Superior temporal gyrus (tissue), 1 donor: Measurements from ENCODE around the gene LARP6.
"Not testable (repeated sequence)": the region's sequence is repeated elsewhere in the genome, so short reads cannot be mapped to it uniquely, and the experiment has no call there.

Experiments used
- DNase-seq: peaks from one replicate; pipeline ENCODE4 v3.0.0-alpha.2; 2016; ENCODE audit errors: extremely low spot score

The LARP6 gene

DNA sequence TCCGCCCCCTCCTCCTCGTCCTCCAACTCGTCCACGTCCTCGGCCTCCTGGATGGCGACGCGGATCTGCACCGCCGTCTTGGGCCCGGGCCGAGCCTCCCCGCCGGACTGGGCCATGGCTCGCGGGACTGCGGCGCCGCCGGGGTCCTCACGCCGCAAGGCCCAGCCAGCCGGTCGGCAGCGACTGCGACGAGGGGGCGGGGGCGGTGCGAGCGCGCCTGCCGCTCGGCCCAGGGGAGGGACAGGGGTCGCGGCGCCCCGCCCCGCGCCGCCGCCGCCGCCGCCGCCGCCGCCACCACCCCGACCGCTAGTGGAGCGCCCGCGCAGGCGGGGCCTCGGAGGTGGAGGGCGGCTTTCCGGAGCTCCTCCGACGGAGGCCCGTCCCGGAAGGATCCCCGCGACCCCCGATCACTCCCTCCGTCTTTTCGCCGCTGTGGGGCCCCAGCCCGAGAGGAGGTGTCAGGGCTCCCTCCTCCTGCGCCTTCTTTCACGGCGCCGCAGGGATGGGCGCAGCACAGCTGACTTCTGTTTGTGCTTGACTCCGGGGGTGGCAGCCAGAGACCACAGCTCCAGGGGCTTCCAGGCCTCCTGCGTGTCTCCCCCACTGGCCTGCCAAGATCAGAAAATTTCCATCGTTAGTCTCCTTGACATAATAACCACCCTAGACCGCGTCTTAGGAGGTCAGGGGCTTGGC is at the start of gene LARP6:
Gene LARP6 (minus strand): TSS at position 185 of the 693 bp plus-strand sequence. CDS start 69 bp downstream, at position 116.
- DNase-seq, result peak; percentile 53

DNA sequence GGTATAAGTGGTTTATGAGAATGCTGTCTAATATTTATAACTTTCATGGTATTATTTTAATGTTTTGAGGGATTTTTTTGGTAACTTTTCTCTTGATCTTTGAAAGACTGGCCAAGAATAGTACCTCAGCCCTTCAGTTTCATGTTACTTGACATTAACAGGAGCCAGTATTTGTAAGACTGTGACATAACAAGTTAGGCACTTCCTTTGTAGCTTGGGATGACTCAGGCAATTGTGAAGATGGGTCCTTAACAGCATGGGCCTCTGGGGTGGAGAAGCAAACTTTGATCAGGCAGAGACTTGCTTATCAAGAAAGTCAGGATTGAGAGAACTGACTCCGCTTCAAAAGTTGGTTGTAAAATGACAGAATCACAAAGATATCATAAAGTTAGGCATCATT is 48.1 kb upstream of the LARP6 start:
- no peak for DNase-seq

DNA sequence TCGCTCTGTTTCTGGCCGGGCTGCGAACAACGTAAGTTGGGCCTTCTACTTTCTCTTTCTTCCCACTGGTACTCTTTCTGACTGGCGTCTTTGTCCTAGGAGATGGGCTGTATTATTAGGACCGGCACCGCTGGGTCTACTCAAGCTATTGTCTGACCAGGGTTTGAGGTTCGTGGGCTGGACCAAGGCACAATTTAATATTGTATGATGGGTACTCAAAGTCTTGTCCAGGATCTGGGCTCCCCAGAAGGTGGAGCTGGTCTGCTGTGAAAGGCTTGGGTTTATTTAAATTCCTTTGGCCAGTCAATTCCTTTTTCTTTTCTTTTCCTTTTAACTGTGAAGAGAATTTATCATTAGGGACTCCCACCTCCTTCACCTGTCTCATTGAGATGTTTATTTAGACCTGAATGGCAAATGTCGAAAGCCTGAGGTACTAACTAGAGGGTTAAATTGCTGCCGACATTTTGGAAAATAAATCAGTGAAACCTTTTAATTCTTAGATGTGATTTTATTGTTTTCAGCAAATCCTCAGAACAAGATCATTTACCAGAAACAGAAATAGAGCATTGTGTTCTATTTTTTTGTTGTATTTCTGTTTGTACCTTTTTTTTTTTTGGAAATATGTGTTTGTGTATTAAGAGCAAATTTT is 39.1 kb upstream of the LARP6 start:
- no peak for DNase-seq

DNA sequence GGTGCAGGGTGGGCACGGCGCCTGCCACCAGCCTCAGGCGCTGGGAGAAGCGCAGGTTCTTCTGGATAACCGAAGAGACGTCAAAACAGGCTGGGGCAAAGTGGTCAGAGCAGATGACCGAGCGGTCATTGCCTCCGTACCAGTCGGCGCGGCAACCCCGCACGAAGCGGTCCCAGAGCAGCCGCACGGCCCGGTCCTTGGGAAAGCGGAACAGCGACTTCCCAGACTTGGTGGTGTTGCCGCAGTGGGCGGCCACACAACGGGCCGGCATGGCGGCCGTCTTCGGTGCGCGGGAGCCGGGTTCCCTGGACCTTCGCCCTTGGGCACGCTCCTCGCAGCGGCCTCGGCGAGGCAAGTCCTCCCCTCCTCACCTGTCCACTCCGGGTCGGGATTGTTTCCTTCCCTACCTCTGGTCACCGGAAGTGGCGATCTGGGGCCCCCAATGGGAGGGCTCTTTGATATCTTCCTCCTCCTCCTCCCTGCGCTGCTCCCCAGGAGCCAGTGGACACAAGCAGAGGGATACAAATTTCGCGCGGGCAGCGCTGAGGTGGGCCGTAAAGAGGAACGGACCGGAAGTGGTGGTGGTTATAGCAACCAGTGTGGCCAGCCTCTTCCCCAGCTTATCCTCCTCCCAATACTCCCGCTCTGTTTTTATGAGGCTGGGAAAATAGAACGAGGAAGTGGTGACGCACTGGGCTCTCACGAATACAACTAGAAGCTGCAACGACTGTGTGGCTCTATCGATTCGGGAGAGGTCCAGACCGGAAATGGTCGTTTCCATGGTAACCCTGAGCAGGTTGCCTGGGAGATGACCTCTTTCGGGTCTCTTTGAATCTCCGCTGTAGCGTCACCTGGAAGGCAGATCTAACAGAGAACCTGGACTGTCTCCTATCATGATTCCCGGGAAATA is 38.3 kb upstream of the LARP6 start, which contains the start of the genes LRRC49 and THAP10:
Gene LRRC49 (plus strand): TSS at position 825 of the 910 bp plus-strand sequence. CDS start 69 bp downstream, at position 894.
Gene THAP10 (minus strand): TSS at position 432 of the 910 bp plus-strand sequence. CDS start 161 bp downstream, at position 271.
- DNase-seq, result peak; percentile 97

DNA sequence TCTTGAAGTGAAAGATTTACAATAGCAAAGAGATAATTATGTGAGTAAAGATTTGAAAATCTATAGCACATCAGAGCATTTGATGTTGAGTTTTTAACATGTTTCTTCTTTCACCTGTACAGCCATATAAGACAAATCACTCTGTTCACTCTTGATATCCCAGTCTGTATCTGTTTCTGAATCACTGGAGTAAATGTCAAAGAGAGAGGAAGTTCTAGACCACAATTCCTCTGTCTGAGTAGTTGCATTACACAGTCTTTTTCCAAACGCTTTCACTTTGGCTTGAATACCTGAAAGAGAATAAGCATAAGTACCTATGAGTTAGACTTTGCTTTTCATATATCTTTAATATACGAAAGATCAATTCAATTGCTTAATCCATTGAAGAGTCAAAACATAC is 28.4 kb upstream of the LARP6 start:
- no peak for DNase-seq

DNA sequence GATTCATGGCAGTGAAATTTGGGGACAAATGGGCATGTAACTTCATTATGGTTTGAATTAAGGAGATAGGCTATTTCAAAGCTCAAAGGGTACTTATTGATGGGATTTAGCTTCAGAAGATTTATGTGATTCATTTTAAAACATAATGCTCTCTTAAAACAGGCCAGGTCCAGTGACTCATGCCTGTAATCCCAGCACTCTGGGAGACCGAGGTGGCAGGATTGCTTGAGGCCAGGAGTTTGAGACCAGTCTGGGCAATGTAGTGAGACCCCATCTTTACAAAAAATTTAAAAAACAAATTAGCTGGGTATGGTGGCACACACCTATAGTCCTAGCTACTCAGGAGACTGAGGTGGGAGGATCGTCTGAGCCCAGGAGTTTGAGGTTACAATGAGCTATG is 26.8 kb upstream of the LARP6 start:
- DNase-seq, result no peak

DNA sequence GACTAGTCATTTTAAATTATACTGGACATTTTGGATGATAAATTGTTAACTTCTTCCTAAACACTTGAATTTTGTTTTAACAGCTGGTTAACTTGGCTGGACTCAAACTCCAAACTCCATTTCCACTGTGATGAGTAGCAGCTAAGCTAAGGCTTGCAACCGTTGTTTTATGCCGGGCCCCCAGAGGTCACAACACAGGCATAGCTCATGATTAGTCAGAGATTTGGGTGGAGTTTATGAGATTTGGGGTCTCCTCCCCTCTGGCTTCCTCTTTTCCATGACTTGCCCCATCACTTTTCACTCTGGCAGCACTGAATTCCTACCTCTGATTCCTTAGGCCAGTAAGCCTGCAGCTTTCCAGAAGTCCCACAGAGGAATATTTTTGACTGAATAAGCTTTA is 25.4 kb upstream of the LARP6 start:
- DNase-seq, result no peak

DNA sequence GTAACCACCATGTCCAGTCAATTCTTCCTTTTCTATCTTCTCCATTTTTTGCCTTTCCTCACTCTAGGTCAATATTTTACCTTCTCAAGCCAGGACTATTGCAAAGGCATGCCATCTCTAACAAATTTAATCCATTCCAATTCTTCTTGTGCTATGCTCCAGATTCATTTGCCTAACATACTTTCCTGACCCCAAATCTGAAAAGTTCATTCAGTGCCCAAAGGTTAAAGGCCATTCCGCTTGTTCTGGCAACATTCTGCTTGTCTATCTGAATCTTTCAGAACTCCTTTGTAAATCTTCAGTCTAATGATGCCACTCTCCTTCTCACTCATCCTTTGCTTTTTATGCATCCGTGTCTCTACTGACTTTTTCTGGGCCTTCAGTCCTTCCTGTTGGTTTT is 22.7 kb upstream of the LARP6 start:
- DNase-seq, result no peak

DNA sequence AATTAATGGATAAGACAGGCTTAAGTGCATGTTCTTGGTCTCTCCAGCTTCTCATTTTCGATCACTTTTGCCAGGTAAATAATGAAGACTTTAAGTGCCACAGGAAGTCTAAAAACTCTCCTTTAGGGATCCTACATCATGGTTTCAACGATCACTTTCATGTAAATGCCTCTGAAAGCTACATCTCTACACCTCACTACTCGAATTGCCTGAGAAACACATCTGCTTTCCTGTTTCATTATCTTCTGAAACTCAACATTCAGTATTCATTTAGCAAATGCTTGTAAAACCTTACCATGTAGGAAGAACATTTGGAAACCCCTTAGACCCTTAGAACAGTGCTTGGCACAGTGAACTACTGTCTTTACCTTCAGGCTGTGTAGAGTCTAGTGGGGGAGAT is 22.1 kb upstream of the LARP6 start:
- no peak for DNase-seq

DNA sequence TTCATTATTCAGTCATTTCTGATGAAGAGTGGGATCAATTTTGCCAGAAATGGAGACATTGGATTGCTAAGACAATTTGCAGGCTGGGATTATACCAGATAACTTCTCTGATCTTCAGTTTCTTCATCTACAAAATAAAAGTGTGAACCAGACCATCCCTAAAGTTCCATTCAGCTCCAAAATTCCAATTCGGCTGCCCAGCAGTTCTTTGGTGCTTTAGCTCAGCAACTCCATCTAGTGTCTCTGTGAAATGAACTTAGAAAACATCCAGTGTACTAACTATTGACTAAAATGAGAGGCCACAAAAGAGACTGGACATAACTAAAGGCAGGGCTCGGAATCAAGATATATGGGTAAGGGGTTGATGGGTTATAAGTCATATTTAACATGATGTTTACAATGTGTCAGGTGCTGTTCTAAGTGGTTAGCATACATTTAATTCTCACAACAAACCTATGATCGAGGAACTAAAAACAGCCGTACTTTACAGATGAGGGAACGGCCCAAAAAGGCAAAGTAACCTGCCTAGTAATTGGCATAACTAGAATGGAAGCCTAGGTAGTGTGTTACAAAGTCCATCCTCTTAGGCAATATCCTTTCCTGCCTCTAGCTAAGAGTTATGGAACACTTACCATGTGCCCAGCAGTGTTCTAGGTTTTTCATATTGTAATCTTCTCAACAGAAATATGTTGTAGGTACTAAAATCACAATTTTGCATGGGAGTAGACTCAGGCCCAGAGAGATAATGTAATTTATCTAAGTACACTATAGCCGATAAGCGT is 21.2 kb upstream of the LARP6 start:
- DNase-seq, result peak; percentile 93

DNA sequence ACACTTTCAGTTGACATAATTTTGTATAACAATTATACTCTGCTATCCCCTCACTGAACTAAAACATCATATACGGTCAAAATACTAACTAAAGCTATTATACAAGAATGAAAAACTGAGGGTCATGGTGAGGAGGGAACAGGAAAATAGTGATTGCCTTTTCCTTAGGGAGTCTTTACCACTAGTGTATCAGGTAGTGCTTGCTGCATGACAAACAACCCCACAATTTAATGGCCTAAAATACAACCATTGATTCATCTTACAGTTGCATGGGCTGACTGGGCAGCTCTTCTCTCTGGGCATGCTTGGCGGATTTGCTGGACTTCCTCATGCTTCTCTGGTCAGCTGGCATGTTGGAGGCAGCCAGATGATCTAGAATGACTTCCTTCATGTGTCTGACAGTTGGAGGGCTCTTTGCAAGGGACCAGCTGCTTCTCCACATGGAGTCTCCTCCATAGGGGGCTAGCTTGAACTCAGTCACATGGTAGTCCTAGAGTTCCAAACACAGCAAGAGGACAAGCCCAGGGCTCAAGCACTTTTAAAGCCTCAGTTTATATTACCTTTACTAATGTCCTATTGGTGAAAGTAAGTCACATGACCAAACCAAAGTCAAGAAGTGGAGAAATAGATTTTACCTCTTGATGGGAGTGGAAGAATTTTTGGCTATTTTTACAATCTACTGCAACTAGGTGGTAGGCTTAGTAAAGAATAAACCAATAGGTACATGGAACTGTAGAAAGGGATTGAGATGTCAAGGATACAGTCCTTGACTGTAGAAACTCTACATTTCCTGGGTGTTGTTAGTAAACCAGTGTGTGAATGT is 19.5 kb upstream of the LARP6 start:
- DNase-seq, result peak; percentile 31

DNA sequence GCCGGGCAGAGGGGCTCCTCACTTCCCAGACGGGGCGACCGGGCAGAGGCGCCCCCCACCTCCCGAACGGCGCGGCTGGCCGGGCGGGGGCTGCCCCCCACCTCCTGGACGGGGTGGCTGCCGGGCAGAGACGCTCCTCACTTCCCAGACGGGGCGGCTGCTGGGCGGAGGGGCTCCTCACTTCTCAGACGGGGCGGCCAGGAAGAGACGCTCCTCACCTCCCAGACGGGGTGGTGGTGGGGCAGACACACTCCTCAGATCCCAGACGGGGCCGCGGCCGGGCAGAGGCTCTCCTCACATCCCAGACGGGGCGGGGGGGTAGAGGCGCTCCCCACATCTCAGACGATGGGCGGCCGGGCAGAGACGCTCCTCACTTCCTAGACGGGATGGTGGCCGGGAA is 17.5 kb upstream of the LARP6 start:
- not testable (repeated sequence) for DNase-seq

DNA sequence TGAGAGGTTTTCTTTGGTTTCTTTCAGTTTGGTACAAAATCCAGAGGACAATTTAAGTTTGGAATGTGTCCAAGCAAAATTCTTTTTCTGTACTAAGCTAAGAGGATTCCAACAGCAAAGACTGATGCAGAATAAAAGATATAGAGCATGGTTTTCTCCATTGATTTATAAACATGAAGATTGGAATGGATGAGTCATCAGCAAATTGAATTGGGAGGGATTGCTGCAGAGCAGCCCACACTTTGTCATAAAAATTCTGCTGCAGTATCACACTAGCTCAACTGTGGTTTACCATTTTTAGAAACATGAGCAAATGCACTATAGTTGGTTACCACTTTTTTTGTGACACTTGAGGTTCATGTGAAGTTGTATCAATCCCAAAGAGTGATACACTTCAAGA is 16.1 kb upstream of the LARP6 start:
- DNase-seq, result peak; percentile 83

DNA sequence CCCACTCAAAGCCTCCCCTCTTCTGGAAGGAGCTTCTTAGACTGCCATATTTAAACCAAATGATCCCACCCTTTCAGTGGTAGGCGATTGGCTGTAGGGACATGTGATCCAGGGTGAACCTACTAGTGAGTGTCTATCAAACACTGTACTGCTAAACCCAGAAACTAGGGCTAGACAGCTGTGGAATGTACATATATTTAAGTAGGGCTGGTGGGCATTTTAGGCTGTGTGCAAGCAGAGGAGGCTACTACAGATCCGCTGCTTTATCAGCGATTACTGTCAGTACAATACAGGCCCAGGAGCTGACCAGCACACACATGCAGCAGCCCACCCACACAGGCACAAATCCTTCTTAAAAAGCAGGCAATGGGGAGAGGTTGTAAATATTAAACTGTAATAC is 15.4 kb upstream of the LARP6 start:
- peak; percentile 65 for DNase-seq

DNA sequence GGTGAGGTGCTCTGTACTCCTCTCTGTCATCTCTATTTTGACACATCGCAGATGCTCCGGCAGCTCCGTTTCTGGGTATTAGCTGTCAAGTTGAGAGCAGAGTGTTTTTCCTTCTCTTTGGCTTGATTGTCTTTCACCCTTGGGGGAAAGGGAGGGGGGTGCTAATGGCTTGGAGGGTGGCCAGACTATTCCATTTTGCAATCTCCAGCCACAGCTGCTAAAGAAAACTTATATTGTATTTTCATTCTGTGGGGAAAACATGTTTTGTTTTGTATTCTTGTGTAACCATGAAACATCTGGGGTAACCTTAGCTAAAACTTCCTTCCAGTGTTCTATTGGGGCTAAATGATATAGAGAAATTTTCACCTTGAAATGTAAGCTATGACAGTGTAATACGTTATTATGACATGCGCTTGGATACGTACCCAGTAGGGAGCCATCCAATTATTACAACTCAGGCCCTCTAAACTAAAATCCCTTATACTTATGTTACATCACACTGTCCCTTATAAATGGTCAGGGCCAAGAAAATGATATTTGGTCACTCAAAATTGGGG is 14.0 kb upstream of the LARP6 start:
- DNase-seq, result peak; percentile 84

DNA sequence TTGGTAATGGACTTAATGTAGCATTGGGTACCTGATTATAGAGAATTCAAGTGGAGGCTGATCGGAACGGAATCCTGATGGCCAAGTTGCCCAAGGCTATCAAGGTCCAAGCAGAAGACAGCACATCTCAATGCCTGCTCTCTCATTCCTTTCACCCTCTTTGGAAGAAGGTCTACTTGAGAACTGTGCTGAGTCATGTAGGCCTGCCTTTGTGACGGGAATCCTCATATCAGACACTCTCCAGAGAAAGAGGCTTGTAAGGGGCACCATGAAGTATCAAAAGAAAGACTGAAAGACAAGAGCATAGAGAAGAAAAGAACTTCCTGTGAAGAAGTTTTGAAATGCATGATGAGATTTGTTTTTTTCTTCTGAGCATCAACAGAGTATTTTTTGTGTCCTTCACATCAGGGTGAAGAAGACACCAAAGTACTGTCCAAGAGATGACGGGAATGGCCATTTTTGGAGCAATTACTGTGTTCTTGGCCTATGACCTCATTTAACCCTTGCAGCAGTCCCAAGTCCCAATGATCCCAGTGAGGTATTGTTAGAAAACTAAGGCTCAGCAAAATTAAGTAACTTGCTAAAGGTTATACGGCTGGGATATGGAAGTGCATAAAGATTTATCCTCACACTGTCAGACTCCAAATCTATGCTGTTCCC is 13.2 kb upstream of the LARP6 start:
- peak; percentile 38 for DNase-seq

DNA sequence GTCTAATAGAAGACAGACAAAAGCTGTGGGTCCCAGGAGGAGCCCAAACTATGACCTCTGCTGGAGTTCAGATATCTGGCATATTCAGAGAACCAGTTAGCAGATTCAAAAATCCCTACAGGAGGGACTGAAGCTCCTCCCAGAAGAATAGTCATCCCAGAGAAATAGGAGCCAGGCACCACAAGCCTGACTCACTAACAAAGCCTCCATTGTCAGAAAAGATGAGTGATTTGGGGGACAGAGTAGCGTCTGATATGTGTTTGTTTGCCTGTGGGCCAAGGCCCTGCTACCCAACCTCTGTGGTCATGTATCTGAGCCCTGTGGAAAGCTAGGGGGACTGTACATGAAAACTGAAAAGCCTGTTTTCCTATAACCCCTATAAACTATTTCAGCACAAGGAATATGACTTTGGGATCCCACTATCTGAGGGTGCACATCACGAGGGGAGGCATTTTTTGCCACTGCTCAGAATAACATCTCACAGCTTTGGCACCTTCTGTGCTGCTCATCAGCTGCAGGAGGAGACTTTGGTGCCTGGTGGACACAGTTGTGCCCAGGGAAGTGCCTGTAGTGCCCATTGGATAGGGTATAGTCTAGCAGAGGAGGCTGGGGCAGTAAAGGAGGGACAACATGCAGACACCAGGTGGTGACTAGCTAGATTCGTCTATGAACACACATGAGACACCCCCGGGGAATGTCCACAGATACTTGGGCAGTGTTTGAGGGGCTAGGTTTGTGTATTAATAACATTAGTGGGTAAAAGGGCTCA is 9.7 kb upstream of the LARP6 start:
- DNase-seq, result peak; percentile 97

DNA sequence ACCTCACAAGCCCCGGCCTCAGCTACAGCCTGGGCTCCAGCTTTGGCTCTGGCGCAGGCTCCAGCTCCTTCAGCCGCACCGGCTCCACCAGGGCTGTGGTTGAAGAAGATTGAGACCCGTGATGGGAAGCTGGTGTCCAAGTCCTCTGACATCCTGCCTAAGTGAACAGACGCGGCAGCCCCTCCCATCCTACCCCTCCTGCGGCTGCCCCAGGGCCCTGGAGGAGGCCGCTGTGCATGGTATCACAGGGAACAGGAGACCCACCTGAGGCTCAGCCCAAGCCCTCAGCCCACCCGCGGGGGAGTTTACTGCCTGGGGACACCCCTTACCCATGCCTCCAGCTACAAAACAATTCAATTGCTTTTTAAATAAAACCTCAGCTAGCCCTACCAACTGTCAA is 6.0 kb upstream of the LARP6 start:
- DNase-seq, result no peak

DNA sequence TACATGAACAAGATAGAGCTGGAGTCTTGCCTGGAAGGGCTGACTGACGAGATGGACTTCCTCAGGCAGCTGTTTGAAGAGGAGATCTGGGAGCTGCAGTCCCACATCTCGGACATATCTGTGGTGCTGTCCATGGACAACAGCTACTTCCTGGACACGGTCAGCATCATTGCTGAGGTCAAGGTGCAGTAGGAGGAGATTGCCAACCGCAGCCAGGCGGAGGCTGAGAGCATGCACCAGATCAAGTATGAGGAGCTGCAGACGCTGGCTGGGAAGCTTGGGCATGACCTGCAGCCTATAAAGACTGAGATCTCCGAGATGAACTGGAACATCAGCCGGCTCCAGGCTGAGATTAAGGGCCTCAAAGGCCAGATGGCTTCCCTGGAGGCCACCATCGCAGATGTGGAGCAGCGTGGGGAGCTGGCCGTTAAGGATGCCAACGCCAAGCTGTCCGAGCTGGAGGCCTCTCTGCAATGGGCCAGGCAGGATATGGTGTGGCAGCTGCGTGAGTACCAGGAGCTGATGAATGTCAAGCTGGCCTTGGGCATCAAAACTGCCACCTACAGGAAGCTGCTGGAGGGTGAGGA is 5.5 kb upstream of the LARP6 start:
- DNase-seq, result no peak
